HG03103 (cell line): ENCODE data around the gene PLA2G4E.

ENCODE experiments used
- ATAC-seq: cut with Tn5 transposase; IDR thresholded peaks from one replicate; pipeline ENCODE4 v1.9.1; 2021; ENCODE audit warnings: low read depth; ENCODE audit not compliant: unreplicated experiment

PLA2G4E gene

DNA sequence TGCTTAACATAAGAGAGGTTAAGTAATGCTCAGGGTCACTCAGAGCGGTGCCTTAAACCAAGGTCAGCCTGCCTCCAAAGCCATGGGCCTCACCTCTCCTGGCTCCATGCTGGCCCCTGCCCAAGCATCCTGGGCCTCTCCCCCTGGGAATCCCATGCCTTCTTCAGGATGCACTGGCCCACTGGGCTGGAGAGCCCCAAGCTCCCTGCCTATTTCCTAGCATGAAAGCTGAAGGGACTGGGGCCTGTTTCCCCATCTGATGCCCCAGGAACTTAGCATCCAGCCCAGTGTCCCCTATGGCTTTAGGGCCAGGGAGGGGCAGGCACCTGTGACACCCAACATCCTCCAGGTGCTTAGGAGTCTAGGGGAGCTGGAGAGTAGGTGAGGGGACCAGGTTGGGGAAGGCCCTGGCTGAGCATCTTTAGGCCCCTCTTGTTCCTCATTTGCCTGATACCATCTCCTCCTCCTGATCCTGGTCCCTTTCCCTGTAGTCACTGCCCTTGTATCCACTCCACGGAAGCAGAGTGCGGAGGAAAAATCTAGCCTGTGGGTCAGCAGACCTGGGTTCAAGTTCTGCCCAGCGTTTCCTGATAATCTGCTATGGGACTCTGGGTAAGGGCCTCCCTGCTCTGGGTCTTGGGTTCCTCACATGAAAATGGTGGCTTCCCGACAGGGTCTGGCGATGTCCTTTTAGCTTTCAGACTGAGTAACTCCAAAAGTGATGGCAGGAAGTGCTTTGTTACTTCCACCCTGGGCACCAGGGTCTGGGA lies 77.1 kb downstream of the PLA2G4E start:
- ATAC-seq: no peak

DNA sequence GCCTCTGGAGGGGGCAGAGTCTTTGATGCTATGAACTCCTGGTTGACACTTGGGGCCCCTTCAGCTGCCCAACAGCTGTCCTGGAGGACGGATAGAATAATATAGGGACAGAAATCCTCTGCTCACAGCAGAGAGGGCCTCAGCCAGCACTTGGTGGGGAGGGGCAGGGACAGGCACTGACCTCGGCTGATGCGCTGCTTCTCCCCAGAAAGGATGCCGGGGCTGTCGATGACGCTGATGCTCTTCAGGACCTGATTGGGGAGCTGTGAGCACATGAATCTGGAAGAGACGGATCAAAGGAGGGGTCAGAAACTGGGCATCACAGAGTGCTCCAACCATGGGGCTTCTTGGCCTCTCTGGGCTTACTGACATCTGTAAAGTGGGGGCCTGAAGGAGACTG lies 78.0 kb downstream of the PLA2G4E start:
- no peak for ATAC-seq

DNA sequence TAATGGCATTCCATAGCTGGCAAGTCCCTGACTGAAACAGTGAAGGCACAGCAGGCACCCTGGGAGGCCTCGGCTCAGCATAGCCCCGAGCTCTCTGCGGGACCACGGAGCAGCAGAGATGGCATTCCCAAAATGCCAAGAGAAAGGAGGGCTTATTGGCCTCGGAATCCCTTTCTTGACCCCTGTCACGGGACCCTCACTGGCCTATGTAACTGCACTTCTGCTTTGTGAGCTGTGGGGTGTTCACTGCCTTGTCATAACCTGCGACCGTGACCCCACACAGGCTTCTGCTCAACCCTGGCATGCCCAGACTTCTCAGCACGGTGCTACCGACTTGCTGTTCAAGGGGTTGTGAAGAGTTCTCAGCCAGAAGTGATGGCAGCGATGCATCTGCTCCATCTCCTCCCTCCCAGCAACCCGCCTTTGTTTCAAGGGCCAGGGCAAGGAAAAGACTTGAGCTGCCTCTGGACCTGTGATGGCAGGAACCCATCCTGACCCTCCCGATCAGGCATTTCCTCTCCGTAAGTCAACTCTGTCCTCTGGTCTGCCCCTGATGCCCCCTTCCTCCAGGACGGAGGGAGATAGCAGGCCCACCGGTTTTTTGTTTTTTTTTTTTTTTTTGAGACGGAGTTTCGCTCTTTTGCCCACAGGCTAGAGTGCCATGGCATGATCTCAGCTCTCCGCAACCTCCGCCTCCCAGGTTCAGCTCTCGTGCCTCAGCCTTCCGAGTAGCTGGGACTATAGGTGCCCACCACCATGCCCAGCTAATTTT lies 79.0 kb downstream of the PLA2G4E start:
- ATAC-seq: no peak

DNA sequence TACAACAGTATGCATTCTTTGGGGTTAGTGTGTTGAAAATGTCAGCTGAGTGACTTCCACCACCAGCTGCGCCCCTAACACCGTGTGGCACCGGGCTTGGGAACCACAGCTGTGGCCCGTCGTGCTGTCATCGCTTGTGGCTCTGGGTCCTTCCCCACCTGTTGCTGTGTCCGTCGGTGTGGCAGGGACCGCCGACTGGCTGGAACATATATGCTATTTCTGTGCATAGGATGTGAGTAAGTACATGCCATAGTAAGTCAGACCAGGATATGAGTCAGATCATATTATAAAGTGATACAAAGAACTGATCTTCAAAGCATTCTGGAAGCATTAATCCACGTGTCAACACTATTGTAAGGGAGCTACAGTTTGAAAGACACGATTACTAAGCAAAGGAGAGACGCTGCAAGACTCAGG lies 80.4 kb downstream of the PLA2G4E start:
- no peak for ATAC-seq

DNA sequence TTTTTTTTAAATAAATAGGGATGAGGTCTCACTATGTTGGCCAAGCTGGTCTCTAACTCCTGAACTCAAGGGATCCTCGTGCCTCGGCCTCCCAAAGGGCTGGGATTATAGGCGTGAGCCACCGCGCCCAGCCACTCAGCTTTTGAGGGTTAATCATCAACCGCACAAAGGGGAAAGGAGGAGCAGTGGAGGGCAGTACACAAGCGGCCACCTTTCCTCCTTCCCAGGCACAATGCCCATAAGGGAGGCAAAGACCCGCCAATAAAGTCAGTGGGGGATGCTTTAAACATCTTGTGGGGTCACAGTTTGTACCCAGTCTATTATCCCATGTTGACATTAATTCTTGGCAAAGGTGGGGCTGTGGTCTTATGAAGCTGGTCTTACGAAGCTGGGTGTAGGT lies 80.9 kb downstream of the PLA2G4E start:
- ATAC-seq: no peak

DNA sequence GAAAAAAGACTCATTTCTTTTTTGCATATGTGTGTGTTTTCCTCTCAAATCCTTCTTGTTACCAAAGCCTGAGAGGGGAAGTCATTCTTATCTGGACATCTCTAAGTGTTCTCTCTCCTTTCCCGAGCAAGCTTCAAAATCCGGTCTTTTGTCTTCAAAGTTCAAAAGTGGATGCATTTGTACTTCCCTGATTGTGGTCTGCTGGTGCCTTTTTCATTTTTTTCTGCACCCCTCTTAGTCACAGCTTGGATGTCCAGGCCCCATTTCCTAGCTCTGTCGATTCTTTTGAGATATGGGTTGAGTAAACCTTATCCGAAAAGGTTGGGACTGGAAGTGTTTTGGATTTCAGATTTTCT lies 83.3 kb downstream of the PLA2G4E start:
- ATAC-seq: no peak

DNA sequence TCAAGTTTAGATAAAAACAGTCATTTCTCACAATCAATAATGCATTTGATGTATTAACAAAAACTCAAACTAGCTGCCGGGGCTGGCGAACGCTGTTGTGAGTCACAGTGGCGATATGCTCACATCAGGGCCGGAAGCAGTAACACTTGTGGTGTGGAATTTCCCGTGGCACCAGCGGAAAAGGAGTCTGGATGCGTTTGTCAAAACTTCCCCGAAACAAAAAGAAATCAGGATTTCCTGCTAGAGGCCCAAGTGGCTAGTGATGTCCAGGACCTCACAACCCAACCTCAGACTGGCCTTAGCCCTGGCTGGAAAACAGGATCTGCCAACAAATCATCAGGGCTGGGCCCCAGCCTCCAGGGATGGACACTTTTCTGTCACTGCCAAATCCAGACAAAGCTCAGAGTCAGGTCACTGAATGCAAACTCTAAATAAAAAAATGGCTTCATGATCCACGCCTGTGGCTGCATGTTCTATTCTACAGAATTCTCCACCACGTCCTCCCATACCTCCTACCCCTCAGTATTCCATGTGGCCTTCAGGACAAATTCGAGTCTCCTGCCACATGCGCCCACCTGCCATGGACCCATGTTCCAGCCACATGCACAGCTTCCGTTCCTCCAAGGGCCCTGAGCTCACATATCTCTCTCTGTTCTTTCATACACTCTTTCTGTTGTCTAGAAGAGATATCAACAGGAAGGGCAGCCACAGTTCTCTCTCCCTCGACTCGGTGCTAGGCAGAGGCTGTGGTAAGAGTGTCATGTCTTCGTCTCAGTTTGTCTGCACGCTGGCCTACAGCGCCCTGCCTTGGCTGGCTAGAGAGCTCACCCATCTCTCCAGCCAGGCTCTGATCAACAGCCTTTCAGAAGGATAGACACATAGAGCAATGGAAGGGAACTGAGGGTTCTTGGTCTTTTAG lies 83.9 kb downstream of the PLA2G4E start:
- no peak for ATAC-seq

DNA sequence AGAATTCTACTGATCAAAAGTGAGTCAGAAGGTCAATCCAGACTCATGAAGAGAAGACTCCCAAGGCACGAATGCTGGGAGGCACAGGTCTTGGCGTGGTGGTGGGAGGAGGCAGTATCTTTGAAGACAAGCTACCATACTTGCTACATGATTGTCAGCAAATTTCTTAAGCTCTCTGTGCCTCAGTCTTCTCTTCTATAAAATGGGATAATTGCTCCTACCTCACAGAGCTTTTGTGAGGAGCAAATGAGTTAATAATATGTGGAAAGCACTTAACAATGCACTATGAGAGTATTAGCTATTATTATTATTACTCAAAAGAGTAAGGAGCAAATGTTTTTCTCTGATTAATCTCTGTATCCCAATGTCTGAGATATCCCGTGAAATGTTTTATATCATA lies 84.7 kb downstream of the PLA2G4E start:
- ATAC-seq: no peak

DNA sequence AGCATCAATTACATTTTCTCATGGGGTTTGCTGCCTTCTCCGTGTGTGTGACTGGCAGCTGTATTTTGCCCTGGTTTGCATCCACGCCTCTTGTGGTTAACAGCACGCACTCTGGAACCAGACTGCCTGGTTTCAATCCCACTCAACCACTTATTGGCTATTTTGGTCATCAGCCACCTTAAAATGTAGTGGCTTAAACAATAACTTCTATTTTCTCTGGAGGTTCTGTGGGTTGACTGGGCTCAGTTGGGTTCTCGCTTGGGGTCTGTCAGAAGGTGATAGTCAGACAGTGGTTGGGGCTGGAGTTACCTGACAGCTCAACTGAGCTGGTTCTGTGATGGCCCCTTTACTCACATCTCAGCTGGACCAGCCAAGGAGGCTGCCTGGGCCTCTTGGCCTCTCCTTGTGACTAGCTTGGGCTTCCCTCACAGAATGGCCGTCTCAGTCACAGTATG lies 85.2 kb downstream of the PLA2G4E start:
- ATAC-seq: no peak

DNA sequence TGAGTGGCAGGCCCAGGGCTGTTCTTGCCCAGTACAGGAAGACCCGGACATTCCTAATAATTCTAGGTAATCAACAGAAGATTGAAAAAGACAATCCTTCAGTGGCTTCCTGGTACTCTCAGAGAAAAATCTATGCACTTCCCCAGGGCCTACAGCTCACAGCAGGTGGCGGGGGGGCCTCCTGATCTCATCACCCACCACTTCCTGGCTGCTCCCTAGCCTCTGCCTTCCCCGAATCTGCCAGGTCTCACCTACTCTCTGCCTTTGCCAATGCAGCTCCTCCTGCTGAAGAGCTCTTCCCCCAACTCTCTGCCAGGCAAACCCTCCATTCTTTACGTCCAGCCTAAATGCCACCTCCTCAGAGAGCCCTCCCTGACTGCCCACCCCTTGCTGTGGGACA lies 86.0 kb downstream of the PLA2G4E start:
- no peak for ATAC-seq

DNA sequence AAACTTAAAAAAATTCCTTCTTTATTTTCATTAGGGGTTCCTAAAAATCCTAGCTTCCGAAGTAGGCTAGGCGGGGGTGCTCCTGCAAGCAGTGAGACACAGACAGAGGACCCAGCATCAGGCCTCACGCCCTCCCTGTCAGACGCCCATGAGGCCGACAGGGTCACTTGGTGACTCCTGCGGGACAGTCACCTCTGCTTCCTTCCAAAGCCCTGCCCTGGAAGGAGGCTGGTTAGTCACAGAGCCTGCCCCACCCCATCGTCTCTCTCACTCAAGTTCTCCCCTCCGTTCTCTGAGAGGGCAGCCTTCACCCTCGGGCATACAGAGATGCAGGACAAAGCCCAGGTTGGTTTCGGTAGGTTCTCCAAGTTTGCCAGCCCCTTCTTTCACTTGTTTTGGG lies 87.1 kb downstream of the PLA2G4E start:
- no peak for ATAC-seq

DNA sequence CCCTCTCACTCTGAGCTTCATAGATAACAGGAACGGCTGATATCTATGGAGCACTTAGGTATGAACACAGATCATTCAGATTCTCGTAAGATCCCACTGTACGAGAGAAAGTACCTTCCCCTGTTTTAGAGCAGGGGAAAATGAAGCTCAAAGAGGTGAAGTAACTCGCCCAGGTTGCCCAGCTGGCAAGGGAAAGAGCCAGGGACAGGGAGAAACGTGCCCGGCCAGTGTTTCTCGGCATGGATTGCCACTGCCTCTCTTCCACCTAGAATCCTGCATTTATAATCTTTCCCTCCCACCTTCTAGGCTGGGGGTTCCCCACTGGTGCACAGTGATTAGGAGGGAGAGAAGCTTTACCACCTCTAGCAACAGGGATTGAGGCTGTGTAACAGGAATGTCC lies 87.5 kb downstream of the PLA2G4E start:
- ATAC-seq: no peak

DNA sequence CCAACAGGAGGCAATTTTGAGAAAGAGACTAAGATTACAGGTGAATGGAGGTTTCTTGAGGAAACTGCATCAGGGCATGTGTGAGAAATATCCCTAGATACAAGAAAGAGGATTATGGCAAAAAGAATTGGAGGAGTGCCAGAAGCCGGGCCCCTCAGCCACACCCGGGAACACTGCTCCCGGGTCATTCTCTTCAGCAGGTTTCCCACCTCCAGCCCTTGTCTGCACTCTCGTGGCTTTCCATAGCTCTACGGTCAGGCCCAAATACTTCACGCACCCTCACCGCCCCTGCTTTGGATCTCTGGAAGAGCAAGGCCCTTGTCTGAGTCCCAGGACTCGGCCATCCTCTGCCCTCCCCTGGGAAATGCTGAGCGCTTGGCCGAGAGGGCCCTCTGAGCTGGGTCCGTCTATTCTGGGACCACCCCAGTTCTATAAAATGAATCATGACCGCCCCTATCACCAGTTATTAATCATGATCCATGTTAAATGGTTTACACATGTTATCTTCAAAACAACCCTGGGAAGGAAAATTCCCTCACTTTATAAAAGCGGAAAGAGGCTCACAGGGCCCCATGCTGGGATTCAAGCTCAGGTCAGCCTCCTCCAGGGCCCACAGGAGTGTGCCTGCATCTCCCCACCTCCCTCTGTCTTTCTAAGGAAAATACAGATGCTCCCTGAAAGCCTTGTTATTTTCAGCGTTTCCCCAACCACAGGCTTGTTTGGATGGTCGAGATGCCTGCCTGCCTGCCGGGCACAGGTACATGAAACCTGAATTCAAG lies 88.1 kb downstream of the PLA2G4E start:
- ATAC-seq: no peak

DNA sequence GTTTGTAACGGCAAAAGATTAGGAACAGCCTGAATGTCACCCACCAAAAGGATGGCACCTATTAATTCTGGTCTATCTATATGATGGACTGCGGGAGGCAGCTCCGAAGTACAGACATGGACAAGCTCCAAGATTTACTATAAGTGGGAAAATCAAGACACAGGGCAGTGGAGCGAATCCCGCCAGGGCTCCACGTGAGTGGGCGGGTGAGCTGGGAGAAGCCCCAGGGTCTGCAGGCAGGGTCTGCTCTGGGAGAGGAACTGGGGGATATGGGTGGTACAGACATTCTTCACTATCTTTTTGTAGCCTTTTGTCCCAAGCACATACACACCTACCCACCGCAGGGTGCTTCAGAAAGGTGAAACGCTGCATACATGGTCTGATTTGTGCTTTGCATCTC lies 88.7 kb downstream of the PLA2G4E start:
- ATAC-seq: no peak
